ENCODE results near the gene NHLRC2. TPM values are rescaled to one million over a fixed set of nuclear protein-coding genes. Genes with fewer than 3 reads are reported as not detected.

Gene NHLRC2
- polyA plus RNA-seq, 3 donors: 2.8 to 6.9 (median 5.3) TPM

DNA sequence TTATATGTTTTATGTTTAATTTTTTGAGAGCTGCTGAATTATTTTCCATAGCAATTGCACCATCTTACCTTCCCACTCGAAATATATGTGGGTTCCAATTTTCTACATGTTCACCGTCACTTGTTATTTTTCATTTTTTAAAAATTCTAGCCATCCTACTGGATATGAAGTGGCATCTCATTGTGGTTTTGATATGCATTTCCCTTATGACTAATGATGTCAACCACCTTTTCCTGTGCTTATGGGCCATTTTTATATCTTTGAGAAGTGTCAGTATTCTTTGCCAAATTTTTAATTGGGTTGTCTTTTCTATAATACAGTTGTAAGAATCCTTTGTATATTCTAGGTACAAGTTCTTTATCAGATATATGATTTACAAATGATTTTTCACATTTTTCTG is 27.8 kb downstream of the NHLRC2 start:
- TF ChIP-seq, protein P1, sequence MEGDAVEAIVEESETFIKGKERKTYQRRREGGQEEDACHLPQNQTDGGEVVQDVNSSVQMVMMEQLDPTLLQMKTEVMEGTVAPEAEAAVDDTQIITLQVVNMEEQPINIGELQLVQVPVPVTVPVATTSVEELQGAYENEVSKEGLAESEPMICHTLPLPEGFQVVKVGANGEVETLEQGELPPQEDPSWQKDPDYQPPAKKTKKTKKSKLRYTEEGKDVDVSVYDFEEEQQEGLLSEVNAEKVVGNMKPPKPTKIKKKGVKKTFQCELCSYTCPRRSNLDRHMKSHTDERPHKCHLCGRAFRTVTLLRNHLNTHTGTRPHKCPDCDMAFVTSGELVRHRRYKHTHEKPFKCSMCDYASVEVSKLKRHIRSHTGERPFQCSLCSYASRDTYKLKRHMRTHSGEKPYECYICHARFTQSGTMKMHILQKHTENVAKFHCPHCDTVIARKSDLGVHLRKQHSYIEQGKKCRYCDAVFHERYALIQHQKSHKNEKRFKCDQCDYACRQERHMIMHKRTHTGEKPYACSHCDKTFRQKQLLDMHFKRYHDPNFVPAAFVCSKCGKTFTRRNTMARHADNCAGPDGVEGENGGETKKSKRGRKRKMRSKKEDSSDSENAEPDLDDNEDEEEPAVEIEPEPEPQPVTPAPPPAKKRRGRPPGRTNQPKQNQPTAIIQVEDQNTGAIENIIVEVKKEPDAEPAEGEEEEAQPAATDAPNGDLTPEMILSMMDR (IDR thresholded peaks at IDR 0.05): no peak
- Mint-ChIP-seq H3K9me3 (peaks cover 0 to 2% (median 0%) of the 10 kb centered on the region in 7 donors), H3K27me3 (ENCODE audit: low read depth in 3 of 3) (no peaks in the 10 kb centered on the region), H3K4me1 (peaks cover 12% of the 10 kb centered on the region), H3K36me3 (peaks cover 58 to 67% of the 10 kb centered on the region in 2 donors), H3K4me3 (no peak overlapping the region), H3K27ac (no peak overlapping the region)
- Histone ChIP-seq H3K4me3 (replicated peaks in 1 of 3; ENCODE audit: low read depth in 2 of 3, low read length in 3 of 3) (no peak overlapping the region), H3K4me2 (replicated peaks; ENCODE audit: extremely low read depth, low read length, poor library complexity, severe bottlenecking) (no peak overlapping the region), H3K36me3 (replicated peaks in 1 of 2; ENCODE audit: control insufficient read depth in 1 of 2, insufficient read depth in 2 of 2, low read length in 2 of 2) (peaks cover 28 to 59% of the 10 kb centered on the region in 2 donors), H4K20me1 (ENCODE audit: insufficient read depth, low read length) (no peaks in the 10 kb centered on the region), H3K4me1 (ENCODE audit: control insufficient read depth in 1 of 2, insufficient read depth in 2 of 2, low read length in 2 of 2) (no peaks in the 10 kb centered on the region), H3K9me3 (replicated peaks in 1 of 2; ENCODE audit: control insufficient read depth in 1 of 2, insufficient read depth in 1 of 2, low read length in 2 of 2) (no peaks in the 10 kb centered on the region), H3K27me3 (ENCODE audit: control insufficient read depth in 2 of 2, insufficient read depth in 2 of 2, low read length in 2 of 2) (no peaks in the 10 kb centered on the region), H3K27ac (ENCODE audit: low read depth in 1 of 2, low read length in 2 of 2) (no peak overlapping the region), H3K9ac (ENCODE audit: insufficient read depth, low read length, poor library complexity, severe bottlenecking) (no peak overlapping the region), H2AFZ (ENCODE audit: insufficient read depth, low read depth, low read length, poor library complexity, severe bottlenecking) (no peak overlapping the region), H3K79me2 (ENCODE audit: insufficient read depth, low read length) (no peaks in the 10 kb centered on the region)
- intact Hi-C loops (cut with micrococcal nuclease): no loop called here
- DNase-seq: no peak
- WGBS (ENCODE audit: insufficient coverage): no CpG with 5 or more reads among the region's 2 CpGs

DNA sequence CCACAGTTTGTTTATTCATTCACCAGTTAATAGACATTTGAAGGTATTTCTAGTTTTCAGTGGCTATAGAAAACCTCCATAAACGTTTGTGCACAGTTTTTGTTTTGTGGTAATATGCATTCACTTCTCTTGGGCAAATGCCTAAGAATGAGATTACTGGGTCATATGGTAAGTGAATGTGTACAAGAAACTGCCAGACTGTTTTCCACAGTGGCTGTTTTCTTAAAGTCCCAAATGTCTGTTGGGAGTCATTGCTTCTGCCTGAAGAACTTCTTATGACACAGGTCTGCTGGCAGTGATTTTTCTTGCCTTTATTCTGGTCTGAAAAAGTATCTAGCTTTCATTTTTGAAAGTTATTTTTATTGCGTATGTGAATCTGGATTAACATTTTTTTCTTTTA is 35.5 kb downstream of the NHLRC2 start:
- Mint-ChIP-seq H3K4me1 (peaks cover 3% of the 10 kb centered on the region), H3K27ac (no peak overlapping the region), H3K27me3 (ENCODE audit: low read depth in 3 of 3) (no peaks in the 10 kb centered on the region), H3K9me3 (no peaks in the 10 kb centered on the region), H3K36me3 (peaks cover 53 to 68% of the 10 kb centered on the region in 2 donors), H3K4me3 (no peak overlapping the region)
- Histone ChIP-seq H3K4me1 (ENCODE audit: control insufficient read depth in 1 of 2, insufficient read depth in 2 of 2, low read length in 2 of 2) (no peaks in the 10 kb centered on the region), H3K27me3 (ENCODE audit: control insufficient read depth in 2 of 2, insufficient read depth in 2 of 2, low read length in 2 of 2) (no peaks in the 10 kb centered on the region), H3K4me2 (replicated peaks; ENCODE audit: extremely low read depth, low read length, poor library complexity, severe bottlenecking) (no peak overlapping the region), H3K27ac (ENCODE audit: low read depth in 1 of 2, low read length in 2 of 2) (no peak overlapping the region), H3K36me3 (replicated peaks in 1 of 2; ENCODE audit: control insufficient read depth in 1 of 2, insufficient read depth in 2 of 2, low read length in 2 of 2) (peaks cover 22 to 78% of the 10 kb centered on the region in 2 donors), H4K20me1 (ENCODE audit: insufficient read depth, low read length) (peaks cover 5% of the 10 kb centered on the region), H3K9ac (ENCODE audit: insufficient read depth, low read length, poor library complexity, severe bottlenecking) (no peak overlapping the region), H3K9me3 (replicated peaks in 1 of 2; ENCODE audit: control insufficient read depth in 1 of 2, insufficient read depth in 1 of 2, low read length in 2 of 2) (no peaks in the 10 kb centered on the region), H3K79me2 (ENCODE audit: insufficient read depth, low read length) (peaks cover 3% of the 10 kb centered on the region), H3K4me3 (replicated peaks in 1 of 3; ENCODE audit: low read depth in 2 of 3, low read length in 3 of 3) (no peak overlapping the region), H2AFZ (ENCODE audit: insufficient read depth, low read depth, low read length, poor library complexity, severe bottlenecking) (no peak overlapping the region)
- no peak for DNase-seq
- whole genome bisulfite sequencing (ENCODE audit: insufficient coverage): no CpG with 5 or more reads among the region's 2 CpGs
- TF ChIP-seq, protein P1 (IDR thresholded peaks at IDR 0.05): no peak
- intact Hi-C loops (cut with micrococcal nuclease): no loop called here

Data from CD14-positive monocyte (primary cell).